KMS-11 (cell line): ENCODE measurements around the gene TNFRSF18.

Experiments used
- H2AFZ ChIP-seq: fragments of 200-600 bp; sonication (generic); 2 replicates; pipeline ENCODE4 v1.6.1; 2016; ENCODE audit warnings: antibody characterized with exemption, mixed run types, low read depth
- H3K27ac ChIP-seq: fragments of 200-600 bp; sonication (generic); 2 replicates; pipeline ENCODE4 v1.6.1; 2016; ENCODE audit warnings: mild to moderate bottlenecking, mixed run types
- H3K27me3 ChIP-seq: fragments of 200-600 bp; sonication (generic); 2 replicates; pipeline ENCODE4 v1.6.1; 2017; ENCODE audit warnings: mild to moderate bottlenecking, low read depth, mixed run types, moderate library complexity; ENCODE audit not compliant: insufficient read depth
- H3K36me3 ChIP-seq: fragments of 200-600 bp; sonication (generic); 2 replicates; pipeline ENCODE4 v1.6.1; 2017; ENCODE audit warnings: mild to moderate bottlenecking, mixed run types; ENCODE audit not compliant: insufficient read depth
- H3K4me1 ChIP-seq: fragments of 200-600 bp; sonication (generic); 2 replicates; pipeline ENCODE4 v1.6.1; 2016; ENCODE audit warnings: mild to moderate bottlenecking, low read depth, mixed run types; ENCODE audit not compliant: poor library complexity, severe bottlenecking
- H3K4me2 ChIP-seq: fragments of 200-600 bp; sonication (generic); 2 replicates; pipeline ENCODE4 v1.7.0; 2016; ENCODE audit warnings: mild to moderate bottlenecking, mixed run types
- H3K4me3 ChIP-seq: fragments of 200-600 bp; sonication (generic); IDR thresholded peaks from 2 replicates; pipeline ENCODE4 v1.6.1; 2017; ENCODE audit warnings: low read depth, low read length, mixed read lengths; ENCODE audit not compliant: insufficient read depth
- H3K79me2 ChIP-seq: fragments of 200-600 bp; sonication (generic); 2 replicates; pipeline ENCODE4 v1.6.1; 2016; ENCODE audit warnings: low read depth, mixed run types; ENCODE audit not compliant: insufficient read depth
- H3K9ac ChIP-seq: fragments of 200-600 bp; sonication (generic); 2 replicates; pipeline ENCODE4 v1.6.1; 2016; ENCODE audit warnings: mild to moderate bottlenecking, mixed run types
- H4K20me1 ChIP-seq: fragments of 200-600 bp; sonication (generic); 2 replicates; pipeline ENCODE4 v1.6.1; 2016; ENCODE audit warnings: mild to moderate bottlenecking, mixed run types; ENCODE audit not compliant: insufficient read depth
- TF ChIP-seq, protein P1 (sequence below): fragments of 200-600 bp; sonication (generic); conservative IDR thresholded peaks from 2 replicates; pipeline ENCODE4 v1.6.1; 2017; ENCODE audit warnings: low read depth, mild to moderate bottlenecking, antibody characterized with exemption, low read length, moderate library complexity, mixed read lengths

Gene TNFRSF18

DNA sequence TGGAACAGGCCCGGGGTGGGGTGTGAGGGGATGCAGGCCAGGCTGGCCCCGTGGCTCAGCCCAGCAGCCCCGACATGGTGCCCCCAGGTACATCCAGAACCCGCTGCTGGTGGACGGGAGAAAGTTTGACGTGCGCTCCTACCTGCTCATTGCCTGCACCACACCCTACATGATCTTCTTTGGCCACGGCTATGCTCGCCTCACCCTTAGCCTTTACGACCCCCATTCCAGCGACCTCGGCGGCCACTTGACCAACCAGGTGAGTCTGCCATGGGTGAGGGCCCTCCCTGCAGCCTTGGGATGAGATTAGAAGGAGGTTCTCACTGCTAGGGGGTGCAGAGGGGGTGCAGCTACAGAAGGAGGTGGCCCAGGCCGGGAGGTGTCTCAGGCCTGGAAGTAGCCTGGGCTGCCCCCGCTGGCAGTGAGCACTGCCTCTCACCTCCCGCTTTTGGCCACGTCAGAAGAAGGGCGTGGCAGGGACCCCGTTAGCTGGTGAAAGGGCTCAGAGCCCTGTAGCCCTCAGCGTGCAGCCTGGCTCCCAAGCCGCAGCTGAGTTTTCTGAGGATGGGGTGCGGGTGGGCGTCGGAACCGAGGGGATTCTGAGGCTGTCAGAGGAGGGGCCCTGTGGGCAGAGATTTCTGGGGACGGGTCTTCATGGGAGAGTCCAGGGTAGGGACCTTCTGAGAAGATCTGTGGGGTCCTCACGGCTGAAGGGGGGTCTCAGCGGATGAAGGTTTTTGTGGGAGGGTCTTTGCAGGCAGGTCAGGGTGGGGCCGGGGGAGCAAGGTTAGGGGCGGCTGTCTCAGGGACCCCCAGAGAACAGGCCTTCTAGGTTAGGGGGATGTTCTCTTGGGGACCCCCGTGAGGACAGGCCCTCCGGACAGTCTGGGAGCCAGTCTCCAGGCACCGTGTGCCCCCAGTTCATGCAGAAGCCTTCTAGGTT lies 22.3 kb downstream of the TNFRSF18 start:
- TF ChIP-seq, protein P1, sequence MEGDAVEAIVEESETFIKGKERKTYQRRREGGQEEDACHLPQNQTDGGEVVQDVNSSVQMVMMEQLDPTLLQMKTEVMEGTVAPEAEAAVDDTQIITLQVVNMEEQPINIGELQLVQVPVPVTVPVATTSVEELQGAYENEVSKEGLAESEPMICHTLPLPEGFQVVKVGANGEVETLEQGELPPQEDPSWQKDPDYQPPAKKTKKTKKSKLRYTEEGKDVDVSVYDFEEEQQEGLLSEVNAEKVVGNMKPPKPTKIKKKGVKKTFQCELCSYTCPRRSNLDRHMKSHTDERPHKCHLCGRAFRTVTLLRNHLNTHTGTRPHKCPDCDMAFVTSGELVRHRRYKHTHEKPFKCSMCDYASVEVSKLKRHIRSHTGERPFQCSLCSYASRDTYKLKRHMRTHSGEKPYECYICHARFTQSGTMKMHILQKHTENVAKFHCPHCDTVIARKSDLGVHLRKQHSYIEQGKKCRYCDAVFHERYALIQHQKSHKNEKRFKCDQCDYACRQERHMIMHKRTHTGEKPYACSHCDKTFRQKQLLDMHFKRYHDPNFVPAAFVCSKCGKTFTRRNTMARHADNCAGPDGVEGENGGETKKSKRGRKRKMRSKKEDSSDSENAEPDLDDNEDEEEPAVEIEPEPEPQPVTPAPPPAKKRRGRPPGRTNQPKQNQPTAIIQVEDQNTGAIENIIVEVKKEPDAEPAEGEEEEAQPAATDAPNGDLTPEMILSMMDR, result no peak
- no peak overlapping the region for H3K27ac ChIP-seq

DNA sequence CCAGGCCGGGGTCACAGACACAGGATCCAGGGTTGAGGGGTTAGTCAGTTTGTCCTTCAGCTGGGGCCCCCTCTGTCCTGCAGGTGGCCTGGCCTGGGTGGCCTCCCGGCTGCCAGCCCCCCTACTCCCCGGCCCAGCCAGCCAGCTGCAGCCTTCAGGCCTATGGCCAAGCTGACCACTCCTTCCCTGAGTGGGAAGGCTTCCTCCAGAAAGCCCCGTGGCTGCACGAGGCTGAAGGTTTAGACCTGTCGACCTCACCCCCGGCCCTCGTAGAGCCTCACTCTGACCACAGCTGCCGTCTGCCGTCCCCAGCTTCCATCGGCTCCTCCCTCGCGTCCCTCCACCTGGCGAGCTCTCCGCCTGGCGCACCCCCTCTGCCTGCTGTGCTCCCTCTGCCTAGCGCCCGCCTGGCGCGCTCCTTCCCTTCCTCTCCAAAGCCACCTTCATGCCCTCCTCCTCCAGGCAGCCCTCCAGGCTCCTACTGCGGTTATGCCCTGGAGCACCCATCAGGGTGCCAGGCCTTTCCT lies 23.1 kb downstream of the TNFRSF18 start:
- no peak overlapping the region for H3K4me2 ChIP-seq
- TF ChIP-seq, protein P1, result no peak
- no peaks in the 10 kb centered on the region for H3K79me2 ChIP-seq

More for the DNA sequence above, 22.3 kb downstream of the TNFRSF18 start:
- Histone ChIP-seq H3K27me3 (peaks cover 89% of the 10 kb centered on the region), H2AFZ (no peak overlapping the region), H4K20me1 (no peaks in the 10 kb centered on the region), H3K4me1 (no peaks in the 10 kb centered on the region), H3K4me2 (no peak overlapping the region), H3K9ac (no peak overlapping the region), H3K79me2 (no peaks in the 10 kb centered on the region), H3K4me3 (no peak overlapping the region), H3K36me3 (no peaks in the 10 kb centered on the region)

DNA sequence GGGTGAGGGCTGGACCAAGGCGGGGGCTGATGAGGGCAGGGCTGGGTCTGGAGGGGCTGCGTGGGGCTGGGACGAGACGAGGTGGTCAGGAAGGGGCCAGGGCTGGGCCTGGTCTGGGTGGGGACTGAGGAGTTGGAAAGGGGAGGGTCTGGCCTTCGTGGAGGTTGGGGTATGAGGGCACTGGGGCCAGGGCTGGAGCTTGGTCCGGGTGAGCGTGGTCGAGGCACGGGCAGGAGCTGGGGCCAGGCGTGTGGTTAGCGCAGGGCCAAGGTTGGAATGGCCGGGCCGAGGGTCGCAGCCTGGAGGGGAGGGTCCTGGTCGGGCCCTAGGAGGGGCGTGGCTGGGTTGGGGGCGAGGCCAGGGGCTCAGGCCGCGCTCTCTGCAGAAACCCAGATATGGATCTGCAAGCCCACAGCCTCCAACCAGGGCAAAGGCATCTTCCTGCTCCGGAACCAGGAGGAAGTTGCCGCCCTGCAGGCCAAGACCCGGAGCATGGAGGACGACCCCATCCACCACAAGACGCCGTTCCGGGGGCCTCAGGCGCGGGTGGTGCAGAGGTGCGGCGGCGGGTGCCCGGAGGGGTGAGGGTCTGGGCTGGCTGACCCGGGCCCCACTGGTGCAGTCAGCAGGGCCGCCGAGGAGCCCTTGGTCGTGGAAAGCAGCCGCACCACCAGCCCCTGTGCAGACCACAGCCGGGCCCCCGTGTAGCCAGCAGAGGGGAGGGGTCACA lies 23.7 kb downstream of the TNFRSF18 start:
- no peak overlapping the region for H3K4me3 ChIP-seq
- no peak overlapping the region for H2AFZ ChIP-seq
- H3K36me3 ChIP-seq, result no peaks in the 10 kb centered on the region
- TF ChIP-seq, protein P1, result no peak
- H3K27ac ChIP-seq, result no peak overlapping the region
- H3K4me2 ChIP-seq, result no peak overlapping the region
- no peaks in the 10 kb centered on the region for H4K20me1 ChIP-seq
- peaks cover 89% of the 10 kb centered on the region for H3K27me3 ChIP-seq
- H3K79me2 ChIP-seq, result no peaks in the 10 kb centered on the region
- H3K4me1 ChIP-seq, result no peaks in the 10 kb centered on the region
- H3K9ac ChIP-seq, result no peak overlapping the region

More for the DNA sequence above, 23.1 kb downstream of the TNFRSF18 start:
- no peak overlapping the region for H2AFZ ChIP-seq
- H3K27me3 ChIP-seq, result peaks cover 89% of the 10 kb centered on the region
- no peak overlapping the region for H3K4me3 ChIP-seq
- H3K36me3 ChIP-seq, result no peaks in the 10 kb centered on the region
- H4K20me1 ChIP-seq, result no peaks in the 10 kb centered on the region
- no peak overlapping the region for H3K27ac ChIP-seq
- H3K4me1 ChIP-seq, result no peaks in the 10 kb centered on the region
- no peak overlapping the region for H3K9ac ChIP-seq

DNA sequence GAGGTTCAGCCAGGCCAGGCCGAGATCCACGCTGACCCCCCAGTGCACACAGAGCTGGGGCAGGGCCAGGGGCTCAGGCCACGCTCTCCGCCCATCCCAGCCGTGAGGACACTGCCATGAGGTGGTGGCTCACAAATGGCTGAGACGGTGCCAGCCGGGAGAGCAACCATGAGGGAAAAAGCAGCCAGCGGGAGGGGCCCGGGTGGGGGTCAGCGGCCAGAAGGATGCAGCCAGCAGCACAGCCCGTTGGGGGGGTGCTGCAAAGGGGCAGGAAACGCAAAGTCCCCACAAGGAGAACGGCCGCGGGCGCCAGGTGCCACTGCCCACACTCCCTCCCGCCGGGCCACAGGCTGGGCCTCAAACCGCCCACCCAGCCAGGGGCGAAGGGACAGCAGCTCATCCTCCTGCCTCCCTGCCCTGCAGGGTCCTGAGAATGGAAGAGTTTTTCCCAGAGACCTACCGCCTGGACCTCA lies 24.4 kb downstream of the TNFRSF18 start:
- Histone ChIP-seq H3K4me3 (no peak overlapping the region), H2AFZ (no peak overlapping the region)
- TF ChIP-seq, protein P1, result no peak

More for the DNA sequence above, 24.4 kb downstream of the TNFRSF18 start:
- H3K36me3 ChIP-seq, result no peaks in the 10 kb centered on the region
- no peaks in the 10 kb centered on the region for H3K4me1 ChIP-seq
- H3K27me3 ChIP-seq, result peaks cover 90% of the 10 kb centered on the region
- no peak overlapping the region for H3K9ac ChIP-seq
- no peak overlapping the region for H3K27ac ChIP-seq
- no peaks in the 10 kb centered on the region for H3K79me2 ChIP-seq
- no peak overlapping the region for H3K4me2 ChIP-seq
- H4K20me1 ChIP-seq, result no peaks in the 10 kb centered on the region
